IMR-90 (cell line): ENCODE measurements around the gene SINHCAF. TPM values are rescaled to one million over a fixed set of nuclear protein-coding genes. Genes with fewer than 3 reads are reported as not detected.

ENCODE experiments used
- ATAC-seq: fragments of 200-7000 bp; cut with Tn5 transposase; 2 replicates; pipeline ENCODE4 v1.9.1; 2020; ENCODE audit warnings: low read depth, mild to moderate bottlenecking, moderate library complexity
- BruUV-seq: library from RNA; stranded (reverse); fragments of 400-500 nt; replicated peaks from 2 replicates; lab custom pipeline; 2021; lab: Mats Ljungman, UMichigan
- CTCF ChIA-PET: fragments of 300-600 bp; formaldehyde crosslinking; extraction: SDS; loops from one replicate; lab custom pipeline; 2021; ENCODE audit warnings: antibody characterized with exemption; lab: Yijun Ruan, JAX
- POLR2A ChIA-PET: fragments of 300-600 bp; sonication (Branson Sonifier 250); formaldehyde crosslinking; loops from one replicate; lab custom pipeline; 2022; ENCODE audit warnings: antibody characterized with exemption; ENCODE audit not compliant: unreplicated experiment; lab: Charles Lee
- DNase-seq: peaks from one replicate; pipeline ENCODE4 v3.0.0; 2013
- H2AFZ ChIP-seq: replicated peaks from 2 replicates; pipeline ENCODE3; 2013; ENCODE audit warnings: low read length, mild to moderate bottlenecking; ENCODE audit not compliant: poor library complexity
- H2AK5ac ChIP-seq: 2 replicates; pipeline ENCODE4 v1.6.1; 2013; ENCODE audit warnings: low read depth, low read length, inconsistent platforms
- H2AK9ac ChIP-seq: replicated peaks from 2 replicates; pipeline ENCODE3; 2013; ENCODE audit warnings: mild to moderate bottlenecking, low read depth, low read length, moderate library complexity; ENCODE audit not compliant: poor library complexity
- H2BK120ac ChIP-seq: 2 replicates; pipeline ENCODE4 v1.6.1; 2013; ENCODE audit warnings: low read depth, low read length, inconsistent platforms
- H2BK15ac ChIP-seq: 3 replicates; pipeline ENCODE4 v1.6.1; 2013; ENCODE audit warnings: low read depth, low read length, inconsistent platforms
- H2BK20ac ChIP-seq: 2 replicates; pipeline ENCODE4 v1.6.1; 2013; ENCODE audit warnings: low read depth, mild to moderate bottlenecking, inconsistent platforms, low read length, moderate library complexity
- H2BK5ac ChIP-seq: 2 replicates; pipeline ENCODE4 v1.6.1; 2013; ENCODE audit warnings: mild to moderate bottlenecking, low read depth, low read length, inconsistent platforms; ENCODE audit not compliant: poor library complexity, severe bottlenecking
- H3K14ac ChIP-seq: replicated peaks from 2 replicates; pipeline ENCODE4 v1.6.1; 2013; ENCODE audit warnings: low read depth, low read length, inconsistent platforms
- H3K18ac ChIP-seq: 2 replicates; pipeline ENCODE4 v1.6.1; 2013; ENCODE audit warnings: low read depth, low read length, control low read depth
- H3K23ac ChIP-seq: 2 replicates; pipeline ENCODE4 v1.6.1; 2013; ENCODE audit warnings: low read depth, low read length, inconsistent platforms
- H3K27ac ChIP-seq: 2 replicates; pipeline ENCODE4 v1.5.1; 2013; ENCODE audit warnings: mild to moderate bottlenecking, control low read depth, low read length; ENCODE audit not compliant: insufficient read depth
- H3K27me3 ChIP-seq: 2 replicates; pipeline ENCODE4 v1.6.1; 2013; ENCODE audit warnings: low read length; ENCODE audit not compliant: control insufficient read depth, insufficient read depth
- H3K36me3 ChIP-seq: 2 replicates; pipeline ENCODE4 v1.6.1; 2013; ENCODE audit warnings: low read length, mixed read lengths; ENCODE audit not compliant: control insufficient read depth, insufficient read depth
- H3K4ac ChIP-seq: 2 replicates; pipeline ENCODE4 v1.6.1; 2013; ENCODE audit warnings: low read depth, low read length, inconsistent platforms
- H3K4me1 ChIP-seq: 2 replicates; pipeline ENCODE4 v1.6.1; 2013; ENCODE audit warnings: low read length, mixed read lengths; ENCODE audit not compliant: control insufficient read depth, insufficient read depth
- H3K4me2 ChIP-seq: 2 replicates; pipeline ENCODE4 v1.6.1; 2013; ENCODE audit warnings: low read depth, mild to moderate bottlenecking, control low read depth, low read length, moderate library complexity
- H3K4me3 ChIP-seq: 2 replicates; pipeline ENCODE4 v1.5.1; 2013; ENCODE audit warnings: low read depth, mild to moderate bottlenecking, control low read depth, low read length, moderate library complexity; ENCODE audit not compliant: insufficient read depth
- H3K56ac ChIP-seq: 2 replicates; pipeline ENCODE4 v1.6.1; 2013; ENCODE audit warnings: low read length, inconsistent platforms; ENCODE audit not compliant: insufficient read depth; ENCODE audit errors: extremely low read depth
- H3K79me1 ChIP-seq, 2 experiments: 2 replicates each; pipeline ENCODE4 v1.6.1; 2013; ENCODE audit warnings: low read length in 2 of 2, inconsistent platforms in 1 of 2, low read depth in 1 of 2
- H3K9ac ChIP-seq: 2 replicates; pipeline ENCODE4 v1.6.1; 2013; ENCODE audit warnings: low read depth, low read length, control low read depth
- H3K9me1 ChIP-seq: 2 replicates; pipeline ENCODE4 v1.6.1; 2013; ENCODE audit warnings: low read length, inconsistent platforms; ENCODE audit not compliant: insufficient read depth
- H3K9me3 ChIP-seq: 2 replicates; pipeline ENCODE4 v1.6.1; 2013; ENCODE audit warnings: low read length; ENCODE audit not compliant: control insufficient read depth, insufficient read depth
- H4K20me1 ChIP-seq: 2 replicates; pipeline ENCODE4 v1.6.1; 2013; ENCODE audit warnings: low read length, inconsistent platforms; ENCODE audit not compliant: insufficient read depth
- H4K5ac ChIP-seq: 2 replicates; pipeline ENCODE4 v1.6.1; 2013; ENCODE audit warnings: mild to moderate bottlenecking, low read depth, low read length, control low read depth
- H4K8ac ChIP-seq, 2 experiments: 2 replicates each; pipeline ENCODE4 v1.6.1; 2013; ENCODE audit warnings: low read depth in 2 of 2, low read length in 2 of 2, control low read depth in 1 of 2, inconsistent platforms in 1 of 2
- H4K91ac ChIP-seq: 2 replicates; pipeline ENCODE4 v1.6.1; 2013; ENCODE audit warnings: low read depth, low read length, inconsistent platforms; ENCODE audit not compliant: insufficient read depth
- BHLHE40 ChIP-seq: fragments of 150-350 bp; IDR thresholded peaks from 2 replicates; pipeline ENCODE4 v1.6.1; 2016; ENCODE audit warnings: mild to moderate bottlenecking, low read depth, low read length
- CEBPB ChIP-seq: IDR thresholded peaks from 2 replicates; pipeline ENCODE4 v1.6.1; 2012; ENCODE audit warnings: low read depth, low read length, improper control_type of control experiment
- CHD1 ChIP-seq: IDR thresholded peaks from 2 replicates; pipeline ENCODE4 v1.6.1; 2012; ENCODE audit warnings: low read depth, low read length, improper control_type of control experiment
- CTCF ChIP-seq: conservative IDR thresholded peaks from 2 replicates; pipeline ENCODE4 v1.5.1; 2012; ENCODE audit warnings: mild to moderate bottlenecking, low read depth, low read length, improper control_type of control experiment
- ELK1 ChIP-seq: fragments of 150-350 bp; IDR thresholded peaks from 2 replicates; pipeline ENCODE4 v1.6.1; 2016; ENCODE audit warnings: low read depth, mild to moderate bottlenecking, low read length, moderate library complexity, borderline replicate concordance
- FOS ChIP-seq: fragments of 150-350 bp; IDR thresholded peaks from 2 replicates; pipeline ENCODE4 v1.6.1; 2016; ENCODE audit warnings: low read depth, low read length
- MAFK ChIP-seq: IDR thresholded peaks from 2 replicates; pipeline ENCODE4 v1.6.1; 2012; ENCODE audit warnings: low read depth, low read length, improper control_type of control experiment
- MAZ ChIP-seq: IDR thresholded peaks from 2 replicates; pipeline ENCODE4 v1.6.1; 2012; ENCODE audit warnings: low read depth, mild to moderate bottlenecking, low read length, improper control_type of control experiment, moderate library complexity, borderline replicate concordance
- MXI1 ChIP-seq: IDR thresholded peaks from 2 replicates; pipeline ENCODE4 v1.6.1; 2012; ENCODE audit warnings: low read depth, mild to moderate bottlenecking, low read length, moderate library complexity, borderline replicate concordance
- NFE2L2 ChIP-seq: fragments of 150-350 bp; IDR thresholded peaks from 2 replicates; pipeline ENCODE4 v1.6.1; 2016; ENCODE audit warnings: low read depth, mild to moderate bottlenecking, low read length
- POLR2A ChIP-seq: IDR thresholded peaks from 2 replicates; pipeline ENCODE4 v1.6.1; 2012; ENCODE audit warnings: mild to moderate bottlenecking, low read depth, low read length
- RCOR1 ChIP-seq: IDR thresholded peaks from 2 replicates; pipeline ENCODE4 v1.6.1; 2012; ENCODE audit warnings: mild to moderate bottlenecking, low read length, improper control_type of control experiment; ENCODE audit not compliant: insufficient replicate concordance
- RFX5 ChIP-seq: IDR thresholded peaks from 2 replicates; pipeline ENCODE4 v1.8.0; 2012; ENCODE audit warnings: low read depth, mild to moderate bottlenecking, low read length, moderate library complexity
- SMC3 ChIP-seq: fragments of 150-350 bp; IDR thresholded peaks from 2 replicates; pipeline ENCODE4 v1.6.1; 2016; ENCODE audit warnings: low read depth, mild to moderate bottlenecking, antibody characterized with exemption, low read length, moderate library complexity
- USF2 ChIP-seq: fragments of 150-350 bp; IDR thresholded peaks from 2 replicates; pipeline ENCODE4 v1.6.1; 2017; ENCODE audit warnings: mild to moderate bottlenecking, antibody characterized with exemption, low read length, low read depth
- WGBS, 2 experiments: methylation state at CpG; one replicate each; pipeline versions ENCODE4 v1.1.5 to v1.1.7; 2013; ENCODE audit warnings: missing lambda C conversion rate in 2 of 2; ENCODE audit not compliant: insufficient read length in 1 of 2; ENCODE audit errors: extremely low coverage in 2 of 2; 5-methylcytosine and 5-hydroxymethylcytosine counted together
- dilution Hi-C: fragments of 300-500 bp; cut with HindIII; formaldehyde crosslinking; loops from one replicate; pipeline ENCODE4 v1.14.3; 2018; ENCODE audit warnings: low sequenced_read_pairs; ENCODE audit not compliant: unreplicated experiment
- in situ Hi-C: fragments of 300-500 bp; cut with MboI; formaldehyde crosslinking; loops from 3 replicates; pipeline ENCODE4 v1.14.3; 2019; ENCODE audit warnings: low sequenced_read_pairs, inconsistent platforms, mixed read lengths
- intact Hi-C: fragments of 100-400 bp; cut with micrococcal nuclease; formaldehyde crosslinking; loops from 2 replicates; pipeline ENCODE4 v1.10.0; 2022
- polyA plus RNA-seq, 3 experiments: library from polyadenylated mRNA; depleted of rRNA; stranded (reverse); fragments of >200 nt; gene quantifications; 2 replicates each; pipeline ENCODE4 v1.2.3, GENCODE V29; 2012; ENCODE audit warnings: low replicate concordance in 1 of 3
- total RNA-seq: library from RNA; depleted of rRNA; stranded (reverse); fragments of >200 nt; gene quantifications from 2 replicates; pipeline ENCODE4 v1.2.3, GENCODE V29; 2012

The SINHCAF gene
- total and polyA plus RNA-seq, 2 of the 4 experiments (the other 2 are of a cell fraction), result 21.6 to 30.8 TPM

GRCh38 chr12:31316891-31317290 is 9.1 kb downstream of the SINHCAF start:
- Histone ChIP-seq H3K9me1 (no peaks in the 10 kb centered on the region; the same call in 1 of the 2 replicates), H3K56ac (no peak overlapping the region), H2BK120ac (no peak overlapping the region), H3K79me1 (peaks cover 10 to 59% of the 10 kb centered on the region in 2 experiments), H4K20me1 (peaks cover 39% of the 10 kb centered on the region), H3K27me3 (no peaks in the 10 kb centered on the region), H3K36me3 (no peaks in the 10 kb centered on the region), H3K27ac (no peak overlapping the region), H3K9ac (0 out of 2 replicates have a peak overlapping the region, but pooled peaks have one; percentile 71), H2BK5ac (no peak overlapping the region), H3K9me3 (no peaks in the 10 kb centered on the region), H3K18ac (no peak overlapping the region), H3K4me3 (no peak overlapping the region), H4K8ac (no peak overlapping the region), H3K23ac (no peak overlapping the region), H3K14ac (no peak overlapping the region), H4K91ac (no peak overlapping the region), H4K5ac (no peak overlapping the region), H3K4me1 (peaks cover 4% of the 10 kb centered on the region), H2BK15ac (no peak overlapping the region), H2AK9ac (no peak overlapping the region), H3K4ac (no peak overlapping the region), H2AK5ac (no peak overlapping the region), H2BK20ac (no peak overlapping the region), H2AFZ (no peak overlapping the region), H3K4me2 (peak overlapping the region; percentile 96)
- TF ChIP-seq FOS, result no peak
- TF ChIP-seq MXI1, result no peak
- TF ChIP-seq MAZ, result no peak
- TF ChIP-seq MAFK, result no peak
- no peak for TF ChIP-seq CHD1
- TF ChIP-seq SMC3, result no peak
- TF ChIP-seq POLR2A, result no peak
- no peak for TF ChIP-seq RFX5
- TF ChIP-seq RCOR1, result no peak
- no peak for TF ChIP-seq CTCF
- no peak for TF ChIP-seq USF2
- no peak for TF ChIP-seq ELK1
- no peak for TF ChIP-seq CEBPB
- TF ChIP-seq BHLHE40, result no peak
- TF ChIP-seq NFE2L2, result no peak
- no CpG with 5 or more reads among the region's 3 CpGs for WGBS, 2 experiments
- CTCF ChIA-PET, result interaction anchor here (0.7 kb wide), 1 partner anchor 817 kb away, joined by 5 read pairs; no protein-coding TSS in a partner anchor
- in situ Hi-C loops (no loop called here), dilution Hi-C loops (no loop called here), intact Hi-C loops (no loop called here)
- BruUV-seq, result no TSS peak
- no peak for DNase-seq
- POLR2A ChIA-PET, result interaction anchor here (1.1 kb wide), 1 partner anchor 9 kb away, joined by 4 read pairs; no protein-coding TSS in a partner anchor
- ATAC-seq, result no peak
